H1 (cell line): ENCODE results near the gene DDX60. TPM values are rescaled to one million over a fixed set of nuclear protein-coding genes. Genes with fewer than 3 reads are reported as not detected.
"Not testable (repeated sequence)": the region's sequence is repeated elsewhere in the genome, so short reads cannot be mapped to it uniquely, and the experiment has no call there.

Experiments
- CTCF ChIA-PET: fragments of 300-600 bp; sonication (Branson Sonifier 250); formaldehyde crosslinking; loops from one replicate; lab custom pipeline; 2021; ENCODE audit not compliant: partially characterized antibody; lab: Charles Lee
- POLR2A ChIA-PET: fragments of 300-600 bp; sonication (Branson Sonifier 250); formaldehyde crosslinking; loops from one replicate; lab custom pipeline; 2021; ENCODE audit warnings: inconsistent platforms; ENCODE audit not compliant: partially characterized antibody; lab: Charles Lee
- DNase-seq, 2 experiments: peaks; one replicate each; pipeline versions ENCODE4 v3.0.0 to v3.0.0-alpha.2; 2010 to 2022; ENCODE audit warnings: low spot score in 2 of 2, low read depth in 1 of 2, mixed read lengths in 1 of 2
- FAIRE-seq: peaks from 2 replicates; lab custom pipeline; 2011; peaks lifted over from hg19 to GRCh38; lab: Jason Lieb, UNC
- H2AFZ ChIP-seq: 2 replicates; pipeline ENCODE4 v1.8.1; 2012; ENCODE audit warnings: low read length, inconsistent platforms
- H2AK5ac ChIP-seq: 2 replicates; pipeline ENCODE4 v1.6.1; 2013; ENCODE audit warnings: low read depth, low read length
- H2BK120ac ChIP-seq: replicated peaks from 2 replicates; pipeline ENCODE3; 2013; ENCODE audit warnings: low read depth, low read length, inconsistent platforms
- H2BK12ac ChIP-seq: 2 replicates; pipeline ENCODE4 v1.6.1; 2013; ENCODE audit warnings: low read depth, low read length
- H2BK15ac ChIP-seq: 2 replicates; pipeline ENCODE4 v1.6.1; 2013; ENCODE audit warnings: low read length
- H2BK20ac ChIP-seq: 2 replicates; pipeline ENCODE4 v1.6.1; 2013; ENCODE audit warnings: low read length
- H2BK5ac ChIP-seq: 2 replicates; pipeline ENCODE4 v1.6.1; 2013; ENCODE audit warnings: low read depth, low read length
- H3K14ac ChIP-seq: 2 replicates; pipeline ENCODE4 v1.6.1; 2013; ENCODE audit warnings: inconsistent platforms; ENCODE audit not compliant: insufficient read length
- H3K18ac ChIP-seq: 2 replicates; pipeline ENCODE4 v1.6.1; 2013; ENCODE audit warnings: low read length; ENCODE audit errors: extremely low read depth
- H3K23ac ChIP-seq: 2 replicates; pipeline ENCODE4 v1.6.1; 2013; ENCODE audit warnings: inconsistent platforms; ENCODE audit not compliant: insufficient read length
- H3K23me2 ChIP-seq: 2 replicates; pipeline ENCODE4 v1.6.1; 2013; ENCODE audit warnings: low read depth, low read length
- H3K27ac ChIP-seq: 2 replicates; pipeline ENCODE4 v1.6.1; 2011; ENCODE audit warnings: low read depth, low read length, inconsistent platforms
- H3K27me3 ChIP-seq, 4 experiments: replicated peaks in 1 of 4; 1 replicate in 1 of 4; 2 replicates in 3 of 4; pipeline versions ENCODE4 v1.6.1 to v1.8.1; 2011 to 2013; ENCODE audit warnings: low read length in 3 of 4, mild to moderate bottlenecking in 3 of 4, inconsistent platforms in 2 of 4, mixed read lengths in 2 of 4, moderate library complexity in 1 of 4; ENCODE audit not compliant: control insufficient read depth in 3 of 4, insufficient read depth in 3 of 4; ENCODE audit errors: extremely low read depth in 1 of 4
- H3K36me3 ChIP-seq, 4 experiments: 2 replicates each; pipeline versions ENCODE4 v1.6.1 to v1.8.1; 2011 to 2013; ENCODE audit warnings: mild to moderate bottlenecking in 4 of 4, low read length in 3 of 4, moderate library complexity in 2 of 4, control low read depth in 1 of 4, inconsistent platforms in 1 of 4; ENCODE audit not compliant: insufficient read depth in 4 of 4, control insufficient read depth in 2 of 4
- H3K4ac ChIP-seq: replicated peaks from 2 replicates; pipeline ENCODE3; 2013; ENCODE audit warnings: low read length, low read depth, mixed read lengths, inconsistent platforms; ENCODE audit not compliant: insufficient read length
- H3K4me1 ChIP-seq, 4 experiments: replicated peaks in 1 of 4; 1 replicate in 1 of 4; 2 replicates in 3 of 4; pipeline versions ENCODE4 v1.6.1 to v1.8.1; 2011 to 2013; ENCODE audit warnings: low read length in 3 of 4, inconsistent platforms in 2 of 4, mixed read lengths in 1 of 4; ENCODE audit not compliant: insufficient read depth in 4 of 4, control insufficient read depth in 3 of 4
- H3K4me2 ChIP-seq, 2 experiments: 2 replicates each; pipeline versions ENCODE4 v1.6.1 to v1.8.1; 2011 to 2013; ENCODE audit warnings: low read depth in 2 of 2, low read length in 2 of 2, control low read depth in 1 of 2, inconsistent platforms in 1 of 2, mild to moderate bottlenecking in 1 of 2; ENCODE audit not compliant: insufficient read depth in 1 of 2
- H3K4me3 ChIP-seq, 4 experiments: fragments of 200-600, 300-600 bp in 1 of 4; sonication (generic), shearing (Covaris generic), sonication (Bioruptor Twin) in 1 of 4; 2 replicates each; pipeline versions ENCODE4 v1.5.1 to v1.8.1; 2011 to 2016; ENCODE audit warnings: low read length in 4 of 4, low read depth in 3 of 4, control low read depth in 2 of 4, inconsistent platforms in 2 of 4, mild to moderate bottlenecking in 2 of 4, mixed read lengths in 1 of 4, moderate library complexity in 1 of 4; ENCODE audit not compliant: insufficient read depth in 2 of 4; ENCODE audit errors: extremely low read depth in 1 of 4
- H3K56ac ChIP-seq: replicated peaks from 2 replicates; pipeline ENCODE3; 2013; ENCODE audit warnings: low read depth, mild to moderate bottlenecking, mixed read lengths, low read length, inconsistent platforms; ENCODE audit not compliant: insufficient read length
- H3K79me1 ChIP-seq: 2 replicates; pipeline ENCODE4 v1.6.1; 2013; ENCODE audit warnings: low read depth, low read length, control low read depth
- H3K79me2 ChIP-seq, 2 experiments: 2 replicates each; pipeline versions ENCODE4 v1.6.1 to v1.8.1; 2012 to 2013; ENCODE audit warnings: low read length in 2 of 2, mild to moderate bottlenecking in 2 of 2, inconsistent platforms in 1 of 2; ENCODE audit not compliant: insufficient read depth in 2 of 2, control insufficient read depth in 1 of 2
- H3K9ac ChIP-seq, 4 experiments: replicated peaks in 1 of 4; 1 replicate in 1 of 4; 2 replicates in 3 of 4; pipeline versions ENCODE4 v1.6.1 to v1.8.1; 2011 to 2013; ENCODE audit warnings: low read depth in 3 of 4, low read length in 3 of 4, control low read depth in 2 of 4, mild to moderate bottlenecking in 2 of 4, moderate library complexity in 2 of 4, inconsistent platforms in 1 of 4; ENCODE audit errors: extremely low read depth in 1 of 4
- H3K9me3 ChIP-seq, 2 experiments: 2 replicates each; pipeline versions ENCODE4 v1.6.1 to v1.8.1; 2012 to 2013; ENCODE audit warnings: mild to moderate bottlenecking in 2 of 2, moderate library complexity in 2 of 2, control low read depth in 1 of 2, inconsistent platforms in 1 of 2, low read depth in 1 of 2, low read length in 1 of 2, mixed read lengths in 1 of 2; ENCODE audit not compliant: insufficient read depth in 2 of 2
- H4K20me1 ChIP-seq, 2 experiments: replicated peaks in 1 of 2; 2 replicates each; pipeline versions ENCODE3 to v1.8.1; 2011 to 2013; ENCODE audit warnings: inconsistent platforms in 2 of 2, low read length in 2 of 2, mild to moderate bottlenecking in 1 of 2; ENCODE audit not compliant: insufficient read depth in 2 of 2, control insufficient read depth in 1 of 2
- H4K5ac ChIP-seq: 2 replicates; pipeline ENCODE4 v1.6.1; 2013; ENCODE audit warnings: low read length, low read depth, mixed read lengths, inconsistent platforms; ENCODE audit not compliant: insufficient read length
- H4K8ac ChIP-seq: 2 replicates; pipeline ENCODE4 v1.8.0; 2013; ENCODE audit warnings: mild to moderate bottlenecking, moderate library complexity, low read length, inconsistent platforms; ENCODE audit not compliant: insufficient read depth; ENCODE audit errors: extremely low read depth
- H4K91ac ChIP-seq: replicated peaks from 2 replicates; pipeline ENCODE3; 2013; ENCODE audit warnings: low read length, mixed read lengths, inconsistent platforms; ENCODE audit not compliant: insufficient read length
- TAF7 ChIP-seq: optimal IDR thresholded peaks from 2 replicates; pipeline ENCODE3; 2011; ENCODE audit warnings: low read depth, mild to moderate bottlenecking, inconsistent platforms, low read length, moderate library complexity, borderline replicate concordance
- WGBS, 2 experiments: shearing (Covaris generic) in 1 of 2; methylation state at CpG; one replicate each; pipeline versions ENCODE4 v1.1.6 to v1.1.7; 2013 to 2015; ENCODE audit warnings: low lambda C conversion rate in 2 of 2, mixed read lengths in 2 of 2, inconsistent platforms in 1 of 2, low coverage in 1 of 2, missing lambda C conversion rate in 1 of 2; ENCODE audit not compliant: insufficient replicate concordance in 2 of 2, insufficient coverage in 1 of 2, insufficient read length in 1 of 2; ENCODE audit errors: extremely low coverage in 1 of 2, missing lambda C conversion rate in 1 of 2; 5-methylcytosine and 5-hydroxymethylcytosine counted together
- polyA plus RNA-seq, 7 experiments: library from polyadenylated mRNA; depleted of rRNA in 3 of 7; stranded (reverse) in 5 of 7; unstranded in 2 of 7; fragments of >200 nt in 5 of 7; fragments of 200-250 nt in 2 of 7; gene quantifications; 1 replicate in 5 of 7; 2 replicates in 1 of 7; 4 replicates in 1 of 7; pipeline versions ENCODE4 v1.2.1 to v1.2.3, GENCODE V29; 2011 to 2013; ENCODE audit warnings: missing spikeins in 2 of 7, mixed read lengths in 2 of 7
- total RNA-seq: library from RNA; stranded (reverse); fragmentation: NEBNext Ultra II Directional; extraction: Animal tissue kit (Norgen Biotek cat#: 25700); gene quantifications from 2 replicates; pipeline ENCODE4 v1.2.1, GENCODE V29; 2021

DDX60 gene
- total and polyA plus RNA-seq, 2 of the 8 experiments (the other 6 are each of a cell fraction or from before 2014, with no cell fraction given), result 1.00 to 1.6 TPM

DNA sequence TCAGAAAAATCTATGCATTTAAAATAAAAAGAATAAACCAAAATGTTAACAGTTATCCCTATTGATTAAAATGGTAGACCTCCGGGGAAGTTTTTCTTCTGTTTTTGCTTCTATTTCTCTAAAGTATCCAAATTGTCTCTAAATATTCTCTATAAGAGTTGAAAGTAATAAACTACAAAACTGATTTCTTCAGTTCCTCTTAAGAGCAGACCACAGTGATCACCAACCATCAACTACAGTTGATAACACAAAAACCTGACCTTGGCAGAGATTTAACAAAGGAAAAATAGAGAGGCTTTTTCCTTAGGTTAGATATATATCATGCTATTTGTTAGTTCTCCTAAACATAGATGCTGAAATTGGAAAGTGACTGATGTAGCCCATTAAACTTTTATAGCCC is 27.3 kb downstream of the DDX60 start (continued):
- TF ChIP-seq TAF7, result no peak

DNA sequence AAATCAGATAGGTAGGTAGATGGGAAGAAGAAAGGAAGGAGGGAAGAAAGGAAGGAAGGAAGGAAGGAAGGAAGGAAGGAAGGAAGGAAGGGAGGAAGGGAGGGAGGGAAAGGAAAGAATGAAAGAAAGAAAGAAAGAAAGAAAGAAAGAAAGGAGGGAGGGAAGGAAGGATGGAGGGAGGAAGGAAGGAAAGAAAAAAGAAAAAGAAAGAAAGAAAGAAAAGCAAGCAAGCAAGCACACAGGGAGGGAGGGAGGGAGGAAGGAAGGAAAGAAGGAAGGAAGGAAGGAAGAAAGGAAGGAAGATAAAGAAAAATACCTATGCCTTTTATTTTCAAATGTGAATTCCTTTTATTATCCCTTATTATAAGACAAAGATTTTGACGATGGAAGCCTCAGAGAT is 32.7 kb downstream of the DDX60 start:
- WGBS, 2 experiments, result 92% methylated on average over 1 of the region's 1 CpG; no CpG with 5 or more reads in 1 of the 2 experiments
- H3K4me3 ChIP-seq, H3K4me1 ChIP-seq, H3K9ac ChIP-seq, H3K27ac ChIP-seq, H3K36me3 ChIP-seq, H4K8ac ChIP-seq, H3K56ac ChIP-seq, H3K9me3 ChIP-seq, H3K14ac ChIP-seq, H3K79me2 ChIP-seq, H4K20me1 ChIP-seq, H2BK120ac ChIP-seq, H3K4ac ChIP-seq, H3K23ac ChIP-seq, H3K27me3 ChIP-seq, H3K79me1 ChIP-seq, POLR2A ChIA-PET, H2BK5ac ChIP-seq, H2AFZ ChIP-seq, H3K18ac ChIP-seq, H4K5ac ChIP-seq, H4K91ac ChIP-seq, H3K4me2 ChIP-seq, H2BK12ac ChIP-seq, CTCF ChIA-PET, H3K23me2 ChIP-seq, FAIRE-seq, H2BK15ac ChIP-seq, H2BK20ac ChIP-seq, DNase-seq, H2AK5ac ChIP-seq: not testable (repeated sequence)
